Mucosa of rectum (tissue), 2 donors: ENCODE measurements around the gene SLC13A3.

Source experiments
- H3K27ac ChIP-seq, 2 donors: one replicate each; pipeline ENCODE4 v1.7.0; 2013; ENCODE audit warnings: inconsistent platforms in 2 of 2, low read depth in 2 of 2, low read length in 2 of 2
- H3K27me3 ChIP-seq, 2 donors: one replicate each; pipeline ENCODE4 v1.7.0; 2013; ENCODE audit warnings: low read length in 2 of 2; ENCODE audit not compliant: control insufficient read depth in 2 of 2, insufficient read depth in 2 of 2
- H3K36me3 ChIP-seq, 2 donors: one replicate each; pipeline ENCODE4 v1.7.0; 2013; ENCODE audit warnings: low read length in 2 of 2; ENCODE audit not compliant: control insufficient read depth in 2 of 2, insufficient read depth in 2 of 2
- H3K4me1 ChIP-seq, 2 donors: one replicate each; pipeline ENCODE4 v1.7.0; 2013; ENCODE audit warnings: low read length in 2 of 2, mild to moderate bottlenecking in 1 of 2; ENCODE audit not compliant: control insufficient read depth in 2 of 2, insufficient read depth in 2 of 2
- H3K4me3 ChIP-seq, 2 donors: one replicate each; pipeline ENCODE4 v1.7.0; 2013; ENCODE audit warnings: low read length in 2 of 2
- H3K9ac ChIP-seq, 2 donors: one replicate each; pipeline ENCODE4 v1.7.0; 2013; ENCODE audit warnings: low read length in 2 of 2, low read depth in 1 of 2, mild to moderate bottlenecking in 1 of 2
- H3K9me3 ChIP-seq, 2 donors: one replicate each; pipeline ENCODE4 v1.7.0; 2013; ENCODE audit warnings: low read length in 2 of 2; ENCODE audit not compliant: control insufficient read depth in 2 of 2
- donor health status: healthy.
- donor health status: Normal muscosa, but diverticular disease.

SLC13A3 gene

GRCh38 chr20:46625875-46626373 is 25.3 kb downstream of the SLC13A3 start:
- Histone ChIP-seq H3K9me3 (peaks cover 0 to 5% of the 10 kb centered on the region in 2 donors), H3K36me3 (no peaks in the 10 kb centered on the region), H3K4me3 (no peak overlapping the region), H3K9ac (no peak overlapping the region), H3K4me1 (no peaks in the 10 kb centered on the region), H3K27ac (no peak overlapping the region), H3K27me3 (no peaks in the 10 kb centered on the region)

GRCh38 chr20:46624946-46625345 is 26.3 kb downstream of the SLC13A3 start:
- Histone ChIP-seq H3K27me3 (peaks cover 0 to under 1% of the 10 kb centered on the region in 2 donors), H3K4me1 (no peaks in the 10 kb centered on the region), H3K9me3 (peaks cover 0 to 5% of the 10 kb centered on the region in 2 donors), H3K27ac (no peak overlapping the region), H3K9ac (no peak overlapping the region), H3K4me3 (no peak overlapping the region), H3K36me3 (no peaks in the 10 kb centered on the region)

GRCh38 chr20:46622165-46622564 is 29.1 kb downstream of the SLC13A3 start:
- no peak overlapping the region for H3K9ac ChIP-seq
- no peaks in the 10 kb centered on the region for H3K4me1 ChIP-seq
- peaks cover 0 to 3% of the 10 kb centered on the region in 2 donors for H3K27me3 ChIP-seq

GRCh38 chr20:46621492-46621891 is 29.8 kb downstream of the SLC13A3 start:
- Histone ChIP-seq H3K9ac (no peak overlapping the region), H3K27me3 (peaks cover 0 to 6% of the 10 kb centered on the region in 2 donors), H3K27ac (no peak overlapping the region)

More at GRCh38 chr20:46622165-46622564, 29.1 kb downstream of the SLC13A3 start:
- Histone ChIP-seq H3K4me3 (no peak overlapping the region), H3K9me3 (peaks cover 0 to 5% of the 10 kb centered on the region in 2 donors), H3K36me3 (no peaks in the 10 kb centered on the region), H3K27ac (no peak overlapping the region)

GRCh38 chr20:46619445-46619844 is 31.8 kb downstream of the SLC13A3 start:
- Histone ChIP-seq H3K4me3 (no peak overlapping the region), H3K4me1 (no peaks in the 10 kb centered on the region), H3K9me3 (peaks cover 0 to 5% of the 10 kb centered on the region in 2 donors), H3K9ac (no peak overlapping the region), H3K27me3 (peaks cover 0 to 7% of the 10 kb centered on the region in 2 donors), H3K27ac (no peak overlapping the region), H3K36me3 (no peaks in the 10 kb centered on the region)

More at GRCh38 chr20:46621492-46621891, 29.8 kb downstream of the SLC13A3 start:
- Histone ChIP-seq H3K36me3 (no peaks in the 10 kb centered on the region), H3K4me1 (no peaks in the 10 kb centered on the region), H3K4me3 (no peak overlapping the region), H3K9me3 (peaks cover 0 to 5% of the 10 kb centered on the region in 2 donors)

- Histone ChIP-seq H3K9ac (no peak overlapping the region), H3K9me3 (no peaks in the 10 kb centered on the region), H3K36me3 (no peaks in the 10 kb centered on the region), H3K4me1 (no peaks in the 10 kb centered on the region), H3K4me3 (no peak overlapping the region), H3K27me3 (peaks cover 0 to 7% of the 10 kb centered on the region in 2 donors), H3K27ac (no peak overlapping the region)
Observed at GRCh38 chr20:46618316-46619100, 32.8 kb downstream of the SLC13A3 start.

- Histone ChIP-seq H3K27me3 (peaks cover 0 to 4% of the 10 kb centered on the region in 2 donors), H3K4me1 (no peaks in the 10 kb centered on the region), H3K4me3 (no peak overlapping the region), H3K9me3 (no peaks in the 10 kb centered on the region), H3K9ac (no peak overlapping the region), H3K27ac (no peak overlapping the region), H3K36me3 (no peaks in the 10 kb centered on the region)
Observed at GRCh38 chr20:46614503-46614902, 36.8 kb downstream of the SLC13A3 start.

- Histone ChIP-seq H3K4me1 (no peaks in the 10 kb centered on the region), H3K9ac (no peak overlapping the region), H3K27me3 (no peaks in the 10 kb centered on the region), H3K27ac (no peak overlapping the region), H3K4me3 (no peak overlapping the region), H3K9me3 (no peaks in the 10 kb centered on the region), H3K36me3 (no peaks in the 10 kb centered on the region)
Observed at GRCh38 chr20:46610145-46610544, 41.1 kb downstream of the SLC13A3 start.

- Histone ChIP-seq H3K9ac (no peak overlapping the region), H3K27ac (no peak overlapping the region), H3K9me3 (no peaks in the 10 kb centered on the region), H3K4me3 (no peak overlapping the region), H3K27me3 (no peaks in the 10 kb centered on the region), H3K4me1 (no peaks in the 10 kb centered on the region), H3K36me3 (no peaks in the 10 kb centered on the region)
Observed at GRCh38 chr20:46609043-46609442, 42.2 kb downstream of the SLC13A3 start.

- Histone ChIP-seq H3K27me3 (no peaks in the 10 kb centered on the region), H3K36me3 (no peaks in the 10 kb centered on the region), H3K27ac (no peak overlapping the region), H3K4me1 (no peaks in the 10 kb centered on the region), H3K4me3 (no peak overlapping the region), H3K9ac (no peak overlapping the region), H3K9me3 (no peaks in the 10 kb centered on the region)
Observed at GRCh38 chr20:46607849-46608497, 43.3 kb downstream of the SLC13A3 start.
